Panc1 (cell line): ENCODE results near the gene SH3TC2. TPM values are rescaled to one million over a fixed set of nuclear protein-coding genes. Genes with fewer than 3 reads are reported as not detected.

ENCODE experiments used
- ATAC-seq: fragments of 200-7000 bp; cut with Tn5 transposase; 2 replicates; pipeline ENCODE4 v1.9.1; 2020; ENCODE audit warnings: mild to moderate bottlenecking, moderate library complexity
- BruUV-seq: library from RNA; stranded (reverse); fragments of 400-500 nt; replicated peaks from 2 replicates; lab custom pipeline; 2021; lab: Mats Ljungman, UMichigan
- CTCF ChIA-PET: fragments of 300-600 bp; sonication (Branson Sonifier 250); formaldehyde crosslinking; loops from one replicate; lab custom pipeline; 2022; ENCODE audit warnings: antibody characterized with exemption; lab: Charles Lee
- POLR2A ChIA-PET: fragments of 300-600 bp; sonication (Branson Sonifier 250); formaldehyde crosslinking; loops from one replicate; lab custom pipeline; 2022; ENCODE audit warnings: antibody characterized with exemption; lab: Charles Lee
- DNase-seq: peaks from one replicate; pipeline ENCODE4 v3.0.0-alpha.2; 2010; ENCODE audit warnings: low read depth, low spot score
- H3K27ac ChIP-seq: 2 replicates; pipeline ENCODE4 v1.5.1; 2011; ENCODE audit warnings: mild to moderate bottlenecking, low read length, inconsistent platforms
- H3K27me3 ChIP-seq: fragments of 200-500 bp; sonication (Bioruptor generic); 2 replicates; pipeline ENCODE4 v1.6.0; 2014; ENCODE audit warnings: low read length, inconsistent platforms; ENCODE audit not compliant: control insufficient read depth, insufficient read depth
- H3K36me3 ChIP-seq: fragments of 200-500 bp; sonication (Bioruptor generic); 2 replicates; pipeline ENCODE4 v1.5.1; 2014; ENCODE audit warnings: inconsistent platforms, mild to moderate bottlenecking, low read length, moderate library complexity; ENCODE audit not compliant: control insufficient read depth, insufficient read depth
- H3K4me1 ChIP-seq: 2 replicates; pipeline ENCODE4 v1.5.1; 2011; ENCODE audit warnings: inconsistent platforms, mild to moderate bottlenecking, low read length, moderate library complexity; ENCODE audit not compliant: control insufficient read depth, insufficient read depth
- H3K4me3 ChIP-seq, 2 experiments: 2 replicates each; pipeline ENCODE4 v1.5.1; 2011 to 2012; ENCODE audit warnings: low read depth in 2 of 2, low read length in 2 of 2, mild to moderate bottlenecking in 2 of 2, inconsistent platforms in 1 of 2, moderate library complexity in 1 of 2
- H3K9me3 ChIP-seq: fragments of 200-500 bp; sonication (Bioruptor generic); 2 replicates; pipeline ENCODE4 v1.5.1; 2014; ENCODE audit warnings: low read depth, mild to moderate bottlenecking, inconsistent platforms, low read length, moderate library complexity; ENCODE audit not compliant: control insufficient read depth, insufficient read depth
- CTCF ChIP-seq: fragments of 450-650 bp; IDR thresholded peaks from 2 replicates; pipeline ENCODE4 v1.5.1; 2017; ENCODE audit warnings: mild to moderate bottlenecking
- POLR2AphosphoS5 ChIP-seq: IDR thresholded peaks from 2 replicates; pipeline ENCODE4 v1.6.1; 2012; ENCODE audit warnings: mild to moderate bottlenecking, low read depth, low read length, moderate library complexity
- SIN3A ChIP-seq: IDR thresholded peaks from 2 replicates; pipeline ENCODE4 v1.6.1; 2012; ENCODE audit warnings: low read depth, mild to moderate bottlenecking, low read length, moderate library complexity, borderline replicate concordance; ENCODE audit not compliant: insufficient read depth
- TCF7L2 ChIP-seq: IDR thresholded peaks from 2 replicates; pipeline ENCODE4 v1.6.1; 2011; ENCODE audit warnings: mild to moderate bottlenecking, low read depth, low read length, inconsistent platforms
- in situ Hi-C: cut with HindIII; loops from 2 replicates; pipeline ENCODE4 v1.10.0; 2016; ENCODE audit warnings: low sequenced_read_pairs, low pct_unique_long_range_greater_than_20kb
- intact Hi-C: fragments of 100-400 bp; cut with micrococcal nuclease; formaldehyde crosslinking; loops from one replicate; pipeline ENCODE4 v1.10.0; 2022; ENCODE audit not compliant: unreplicated experiment
- total RNA-seq: library from RNA; stranded (reverse); gene quantifications from one replicate; pipeline ENCODE4 v1.2.1, GENCODE V29; 2021; ENCODE audit not compliant: unreplicated experiment
- TF ChIP-seq, protein P1 (sequence below), 2 experiments: IDR thresholded peaks; 2 replicates each; pipeline ENCODE4 v1.6.1; 2011 to 2012; ENCODE audit warnings: low read depth in 2 of 2, control low read depth in 1 of 2, low read length in 1 of 2, mild to moderate bottlenecking in 1 of 2, moderate library complexity in 1 of 2; ENCODE audit not compliant: insufficient read depth in 1 of 2

The SH3TC2 gene
- total RNA-seq, 1 experiment from 2014 or later: 0.33 TPM

GRCh38 chr5:149083846-149084245 lies 21.0 kb upstream of the SH3TC2 start:
- in situ Hi-C loops (no loop called here), intact Hi-C loops (no loop called here)
- POLR2A ChIA-PET: no interaction called here

GRCh38 chr5:149082271-149082670 lies 19.4 kb upstream of the SH3TC2 start:
- intact Hi-C loops: no loop called here
- in situ Hi-C loops: no loop called here
- no peak overlapping the region for H3K4me3 ChIP-seq
- H3K27me3 ChIP-seq: peaks cover 4% of the 10 kb centered on the region; the same call in 1 of the 2 replicates
- no peak overlapping the region for H3K27ac ChIP-seq
- DNase-seq (no peak), ATAC-seq (no peak)
- no TSS peak for BruUV-seq
- H3K9me3 ChIP-seq: no peaks in the 10 kb centered on the region
- TF ChIP-seq POLR2AphosphoS5: no peak
- CTCF ChIA-PET: interaction anchor here (0.7 kb wide), 1 partner anchor 49 kb away, joined by 3 read pairs; no protein-coding TSS in a partner anchor
- no peaks in the 10 kb centered on the region for H3K4me1 ChIP-seq
- H3K36me3 ChIP-seq: no peaks in the 10 kb centered on the region
- POLR2A ChIA-PET: interaction anchor here (0.6 kb wide), 1 partner anchor 27 kb away, joined by 8 read pairs; no protein-coding TSS in a partner anchor

More at GRCh38 chr5:149083846-149084245, 21.0 kb upstream of the SH3TC2 start:
- Histone ChIP-seq H3K27me3 (peaks cover 4% of the 10 kb centered on the region; the same call in 1 of the 2 replicates), H3K4me3 (no peak overlapping the region), H3K27ac (no peak overlapping the region), H3K36me3 (no peaks in the 10 kb centered on the region), H3K4me1 (no peaks in the 10 kb centered on the region), H3K9me3 (no peaks in the 10 kb centered on the region)
- no peak for TF ChIP-seq TCF7L2
- DNase-seq (no peak), ATAC-seq (no peak)
- CTCF ChIA-PET: interaction anchor here (0.7 kb wide), 1 partner anchor 171 kb away, joined by 7 read pairs; no protein-coding TSS in a partner anchor
- BruUV-seq: no TSS peak

DNA sequence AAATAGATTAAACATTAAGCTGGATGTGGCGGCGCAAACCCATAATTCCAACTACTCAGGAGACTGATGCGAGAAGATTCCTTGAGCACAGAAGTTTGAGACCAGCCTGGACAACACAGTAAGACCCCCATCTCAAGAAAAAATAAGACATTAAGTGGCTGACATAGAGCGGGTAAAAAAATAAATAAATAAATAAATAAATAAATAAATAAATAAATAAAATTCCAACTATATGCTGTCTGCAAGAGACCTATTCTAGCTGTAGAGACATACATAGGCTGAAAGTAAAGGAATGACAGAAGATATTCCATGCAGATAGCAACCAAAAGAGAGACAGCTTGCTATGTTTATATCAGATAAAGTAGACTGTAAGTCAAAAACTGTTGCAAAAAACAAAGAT lies 17.4 kb upstream of the SH3TC2 start:
- CTCF ChIA-PET: no interaction called here

More for the DNA sequence above, 17.4 kb upstream of the SH3TC2 start:
- no peak overlapping the region for H3K4me3 ChIP-seq
- in situ Hi-C loops (no loop called here), intact Hi-C loops (no loop called here)
- POLR2A ChIA-PET: no interaction called here
- no peaks in the 10 kb centered on the region for H3K9me3 ChIP-seq
- H3K27ac ChIP-seq: no peak overlapping the region
- no peak for DNase-seq
- H3K4me1 ChIP-seq: no peaks in the 10 kb centered on the region
- H3K36me3 ChIP-seq: no peaks in the 10 kb centered on the region
- peaks cover 4% of the 10 kb centered on the region; the same call in 1 of the 2 replicates for H3K27me3 ChIP-seq
- TF ChIP-seq, protein P1, sequence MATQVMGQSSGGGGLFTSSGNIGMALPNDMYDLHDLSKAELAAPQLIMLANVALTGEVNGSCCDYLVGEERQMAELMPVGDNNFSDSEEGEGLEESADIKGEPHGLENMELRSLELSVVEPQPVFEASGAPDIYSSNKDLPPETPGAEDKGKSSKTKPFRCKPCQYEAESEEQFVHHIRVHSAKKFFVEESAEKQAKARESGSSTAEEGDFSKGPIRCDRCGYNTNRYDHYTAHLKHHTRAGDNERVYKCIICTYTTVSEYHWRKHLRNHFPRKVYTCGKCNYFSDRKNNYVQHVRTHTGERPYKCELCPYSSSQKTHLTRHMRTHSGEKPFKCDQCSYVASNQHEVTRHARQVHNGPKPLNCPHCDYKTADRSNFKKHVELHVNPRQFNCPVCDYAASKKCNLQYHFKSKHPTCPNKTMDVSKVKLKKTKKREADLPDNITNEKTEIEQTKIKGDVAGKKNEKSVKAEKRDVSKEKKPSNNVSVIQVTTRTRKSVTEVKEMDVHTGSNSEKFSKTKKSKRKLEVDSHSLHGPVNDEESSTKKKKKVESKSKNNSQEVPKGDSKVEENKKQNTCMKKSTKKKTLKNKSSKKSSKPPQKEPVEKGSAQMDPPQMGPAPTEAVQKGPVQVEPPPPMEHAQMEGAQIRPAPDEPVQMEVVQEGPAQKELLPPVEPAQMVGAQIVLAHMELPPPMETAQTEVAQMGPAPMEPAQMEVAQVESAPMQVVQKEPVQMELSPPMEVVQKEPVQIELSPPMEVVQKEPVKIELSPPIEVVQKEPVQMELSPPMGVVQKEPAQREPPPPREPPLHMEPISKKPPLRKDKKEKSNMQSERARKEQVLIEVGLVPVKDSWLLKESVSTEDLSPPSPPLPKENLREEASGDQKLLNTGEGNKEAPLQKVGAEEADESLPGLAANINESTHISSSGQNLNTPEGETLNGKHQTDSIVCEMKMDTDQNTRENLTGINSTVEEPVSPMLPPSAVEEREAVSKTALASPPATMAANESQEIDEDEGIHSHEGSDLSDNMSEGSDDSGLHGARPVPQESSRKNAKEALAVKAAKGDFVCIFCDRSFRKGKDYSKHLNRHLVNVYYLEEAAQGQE (IDR thresholded peaks at IDR 0.05; ENCODE audit: insufficient read depth in 1 of 2, low read depth in 2 of 2, low read length in 1 of 2): no peak
- no peak for TF ChIP-seq SIN3A
- no peak for TF ChIP-seq POLR2AphosphoS5
- TF ChIP-seq TCF7L2: no peak
- TF ChIP-seq CTCF: no peak
- no TSS peak for BruUV-seq
- no peak for ATAC-seq
